Measurements from ENCODE around the gene MXI1.
A peak's percentile ranks its signal among the peaks of the same experiment; 100 is the strongest.
"Not testable (repeated sequence)": the region's sequence is repeated elsewhere in the genome, so short reads cannot be mapped to it uniquely, and the experiment has no call there.

The MXI1 gene

DNA sequence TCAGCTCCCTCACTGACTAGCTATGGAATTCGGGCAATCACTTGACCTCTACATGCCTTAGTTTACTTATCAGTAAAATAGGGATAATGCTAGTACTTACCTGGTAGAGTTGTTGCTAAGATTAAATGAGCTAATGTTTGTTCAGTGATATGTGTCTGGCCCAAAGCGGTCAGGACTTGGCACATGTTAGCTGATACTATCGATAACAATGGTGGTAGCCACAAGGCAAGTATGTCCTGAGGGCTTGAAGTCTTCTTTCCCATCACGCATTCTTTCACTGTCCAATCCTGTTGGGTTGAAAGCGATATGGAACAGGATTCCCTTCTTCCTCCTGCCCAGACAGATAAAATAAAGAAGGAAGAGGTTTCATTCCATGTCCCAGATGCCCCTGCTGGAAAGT, 25.5 kb upstream of the MXI1 start:
- DNase-seq = no peak

DNA sequence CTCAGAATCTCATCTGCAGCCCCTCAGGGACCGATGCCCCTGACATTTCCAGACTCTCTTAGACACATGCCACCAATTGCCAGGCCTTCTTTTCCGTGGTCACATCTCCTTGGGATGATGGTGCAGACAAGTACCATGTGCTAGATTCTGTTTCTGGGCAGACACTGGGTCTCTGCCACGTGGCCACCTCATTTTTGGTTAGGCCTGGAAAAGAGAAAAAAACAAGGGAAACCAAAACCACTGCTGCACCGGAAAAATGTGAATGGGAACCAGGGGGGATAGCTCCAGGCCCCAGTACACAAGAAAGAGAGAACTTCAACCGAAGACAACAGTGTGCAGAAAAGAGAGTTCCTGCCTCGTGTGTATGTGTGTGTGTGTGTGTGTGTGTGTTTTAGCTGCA, 23.0 kb upstream of the MXI1 start:
- no peak for DNase-seq

DNA sequence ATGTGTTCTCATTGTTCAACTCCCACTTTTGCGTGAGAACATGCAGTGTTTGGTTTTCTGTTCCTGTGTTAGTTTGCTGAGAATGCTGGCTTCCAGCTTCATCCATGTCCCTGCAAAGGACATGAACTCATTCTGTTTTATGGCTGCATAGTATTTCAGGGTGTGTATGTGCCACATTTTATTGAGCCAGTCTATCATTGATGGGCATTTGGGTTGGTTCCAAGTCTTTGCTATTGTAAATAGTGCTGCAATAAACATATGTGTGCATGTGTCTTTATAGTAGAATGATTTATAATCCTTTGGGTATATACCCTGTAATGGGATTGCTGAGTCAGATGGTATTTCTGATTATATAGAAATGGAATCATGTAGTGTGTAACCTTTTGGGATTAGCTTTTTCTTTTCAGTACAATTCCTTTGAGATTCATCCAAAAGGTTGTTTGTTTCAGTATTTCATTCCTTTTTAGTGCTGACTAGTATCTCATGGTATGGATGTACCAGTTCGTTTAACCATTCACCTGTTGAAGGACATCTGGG, 21.7 kb upstream of the MXI1 start:
- not testable (repeated sequence) for DNase-seq

DNA sequence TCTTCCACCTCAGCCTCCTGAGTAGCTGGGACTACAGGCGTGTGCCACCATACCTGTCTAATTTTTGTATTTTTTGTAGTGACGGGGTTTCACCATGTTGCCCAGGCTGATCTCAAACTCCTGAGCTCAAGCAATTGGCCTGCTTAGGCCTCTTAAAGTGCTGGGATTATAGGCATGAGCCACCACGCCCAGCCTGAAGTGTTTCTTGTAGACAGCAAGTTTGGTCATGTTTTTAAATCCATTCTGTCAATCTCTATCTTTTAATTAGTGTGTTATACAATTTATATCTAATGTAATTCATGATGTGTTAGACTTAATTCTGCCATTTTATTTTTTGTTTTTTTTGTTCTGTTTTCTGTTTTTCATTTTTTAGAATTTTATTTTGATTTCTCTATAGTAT, 17.2 kb upstream of the MXI1 start:
- no peak for DNase-seq

DNA sequence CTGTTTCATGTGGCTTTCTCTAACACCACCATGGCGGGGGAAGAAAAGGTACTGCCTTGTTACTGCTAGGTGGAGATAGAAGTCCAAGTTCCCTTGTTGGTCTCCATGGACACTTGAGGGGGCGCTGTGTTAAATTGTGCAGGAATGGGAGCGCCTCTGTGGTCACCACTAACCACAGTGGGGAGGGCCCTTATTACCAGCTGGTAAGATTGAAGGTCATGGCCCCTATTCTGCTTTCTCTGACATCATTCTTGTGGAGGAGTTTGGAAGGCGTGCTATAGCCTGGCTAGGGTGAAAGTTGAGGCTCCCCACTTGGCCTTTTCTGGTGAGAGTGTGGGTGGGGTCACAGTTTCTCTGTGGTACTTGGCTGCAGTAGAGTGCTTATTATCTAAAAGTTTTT, 14.9 kb upstream of the MXI1 start:
- no peak for DNase-seq

DNA sequence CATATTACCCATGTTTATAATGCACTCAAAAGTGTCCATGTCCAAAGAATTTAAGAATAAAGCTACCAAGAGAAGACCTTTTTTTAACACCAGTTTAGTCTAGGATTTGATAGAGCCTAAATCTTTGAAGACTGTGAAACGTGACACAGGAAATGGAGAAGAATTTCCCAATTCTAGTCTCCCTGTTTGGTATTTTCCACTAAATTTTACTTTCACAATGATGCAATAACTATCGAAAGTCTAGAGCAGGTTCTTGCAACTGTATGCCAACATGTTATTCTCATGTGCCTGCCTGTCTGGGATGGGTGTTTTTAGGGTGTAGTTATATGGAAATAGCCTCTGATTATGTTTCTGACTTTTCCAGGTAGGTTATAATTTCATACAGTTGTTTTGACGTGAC, 6.9 kb upstream of the MXI1 start:
- DNase-seq = no peak

DNA sequence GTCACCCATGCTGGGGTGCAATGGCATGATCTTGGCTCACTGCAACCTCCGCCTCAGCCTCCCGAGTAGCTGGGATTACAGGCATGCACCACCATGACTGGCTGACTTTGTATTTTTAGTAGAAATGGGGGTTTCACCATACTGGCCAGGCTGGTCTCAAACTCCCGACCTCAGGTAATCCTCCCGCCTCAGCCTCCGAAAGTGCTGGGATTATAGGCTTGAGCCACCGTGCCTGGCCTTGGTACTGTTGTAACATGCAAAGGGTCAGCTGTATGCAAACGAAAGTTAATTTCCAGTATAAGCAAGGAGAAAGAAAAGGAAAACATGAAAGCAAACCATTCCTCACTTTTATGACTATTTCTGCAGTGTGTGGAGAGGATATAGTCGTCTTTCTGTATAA, 6.4 kb upstream of the MXI1 start:
- not testable (repeated sequence) for DNase-seq

DNA sequence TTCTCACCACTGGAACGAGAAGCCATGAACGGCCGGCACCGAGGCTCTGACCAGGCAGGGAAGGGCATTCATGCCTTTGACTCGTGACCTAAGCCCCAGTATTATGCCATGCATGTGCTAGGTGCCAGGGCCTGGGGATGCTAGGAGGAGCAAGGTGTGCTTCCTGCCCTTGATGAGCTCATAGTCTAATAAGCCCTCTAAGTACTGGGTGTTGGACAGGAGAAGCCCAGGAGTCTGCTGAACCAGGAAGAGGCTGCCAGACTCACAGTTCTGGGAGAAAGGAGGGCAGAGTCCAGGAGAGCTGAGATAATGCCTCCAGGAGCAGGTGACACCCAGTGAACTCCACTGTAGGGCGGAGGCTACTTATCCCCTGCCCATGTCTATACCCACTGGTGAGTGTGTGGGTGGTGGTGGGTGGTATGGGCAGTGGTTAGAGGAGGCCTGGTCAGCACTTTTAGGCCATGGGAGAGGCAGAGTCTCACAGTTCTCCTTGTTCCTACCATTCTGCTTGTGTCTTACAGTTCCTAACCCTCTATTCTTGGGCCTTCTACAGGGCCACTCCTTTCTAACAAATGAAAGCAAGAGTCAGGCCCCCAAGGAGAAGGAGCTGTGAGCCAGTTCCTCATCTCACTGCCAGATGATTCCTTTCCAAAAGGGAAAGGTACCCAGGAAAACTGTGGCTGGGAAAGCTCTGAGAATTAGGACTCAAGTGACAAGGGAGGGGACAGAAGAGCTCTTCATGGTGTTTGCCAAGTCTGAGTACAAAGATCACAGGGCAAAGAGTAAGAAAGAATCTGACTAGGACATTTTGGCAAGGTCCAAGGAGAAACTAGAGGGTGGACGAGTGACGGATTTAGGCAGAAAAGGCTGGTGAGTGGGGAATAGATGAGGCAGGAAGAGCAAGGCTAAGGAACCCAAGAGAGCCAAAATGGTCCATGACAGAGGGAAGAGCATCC, 3.6 kb upstream of the MXI1 start:
- no peak for DNase-seq

DNA sequence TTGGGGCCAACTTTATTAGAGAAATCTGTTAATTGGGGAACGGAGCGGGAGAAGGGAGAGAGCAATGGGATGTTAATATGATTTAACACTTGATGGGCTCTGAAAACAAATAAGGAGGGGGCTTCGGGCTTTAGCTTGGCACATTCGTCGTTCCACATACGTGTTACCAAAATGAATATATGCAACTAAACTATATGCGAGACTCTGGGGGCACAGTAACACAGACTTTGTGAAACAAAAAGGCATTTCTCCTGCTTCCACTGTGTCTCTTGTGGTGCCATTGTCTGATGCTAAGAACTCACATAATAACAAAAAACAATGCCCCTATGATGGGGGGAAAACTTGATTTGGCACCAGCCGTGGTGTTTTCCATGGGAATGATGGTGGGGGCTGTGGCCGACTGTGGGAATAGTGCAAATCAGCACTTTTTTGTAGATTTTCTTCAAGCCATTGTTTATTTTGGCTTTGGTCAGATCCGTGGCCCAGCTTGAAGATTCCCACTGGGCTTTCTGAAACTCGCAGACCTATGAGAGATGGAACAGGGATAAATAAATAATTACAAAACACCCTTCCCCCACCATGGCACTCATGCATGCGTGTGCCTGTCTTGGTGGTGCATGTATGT, 2.2 kb upstream of the MXI1 start:
- no peak for DNase-seq

DNA sequence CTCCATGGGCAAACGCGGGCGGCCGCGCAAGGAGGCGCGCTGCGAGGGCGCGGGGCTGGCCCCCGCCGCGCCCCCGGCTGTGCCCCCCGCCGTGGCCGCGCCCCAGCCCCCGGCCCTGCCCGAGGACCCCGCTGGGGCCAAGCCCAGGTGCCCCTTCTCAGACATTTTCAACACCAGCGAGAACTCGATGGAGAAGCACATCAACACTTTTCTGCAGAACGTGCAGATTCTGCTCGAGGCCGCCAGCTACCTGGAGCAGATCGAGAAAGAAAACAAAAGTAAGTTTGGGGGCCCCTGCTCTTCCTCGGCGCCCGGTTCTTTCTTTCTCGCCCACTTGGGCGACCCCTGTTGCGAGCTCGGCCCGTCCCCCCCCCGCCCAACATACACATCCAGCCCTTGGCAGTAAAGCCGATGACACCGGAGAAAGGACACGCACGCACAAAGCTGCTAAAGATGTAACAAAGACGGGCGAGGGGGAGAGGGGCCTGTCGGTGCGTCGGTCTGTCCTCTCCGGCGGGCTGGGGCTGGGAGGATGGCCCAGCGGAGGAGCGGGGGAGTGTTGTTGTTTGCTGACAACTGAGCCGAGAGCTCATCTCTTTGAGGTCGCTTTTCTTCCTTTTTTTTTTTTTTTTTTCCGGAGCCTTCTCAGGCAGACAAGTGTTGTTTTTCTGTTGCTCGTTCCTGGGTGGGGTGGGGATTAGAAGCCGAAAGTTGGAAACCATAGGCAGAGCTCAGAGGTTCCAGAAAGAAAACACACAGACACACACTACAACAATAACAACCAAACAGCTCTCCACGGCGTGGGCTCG, 604 bp downstream of the MXI1 start:
- DNase-seq = peak; percentile 49

DNA sequence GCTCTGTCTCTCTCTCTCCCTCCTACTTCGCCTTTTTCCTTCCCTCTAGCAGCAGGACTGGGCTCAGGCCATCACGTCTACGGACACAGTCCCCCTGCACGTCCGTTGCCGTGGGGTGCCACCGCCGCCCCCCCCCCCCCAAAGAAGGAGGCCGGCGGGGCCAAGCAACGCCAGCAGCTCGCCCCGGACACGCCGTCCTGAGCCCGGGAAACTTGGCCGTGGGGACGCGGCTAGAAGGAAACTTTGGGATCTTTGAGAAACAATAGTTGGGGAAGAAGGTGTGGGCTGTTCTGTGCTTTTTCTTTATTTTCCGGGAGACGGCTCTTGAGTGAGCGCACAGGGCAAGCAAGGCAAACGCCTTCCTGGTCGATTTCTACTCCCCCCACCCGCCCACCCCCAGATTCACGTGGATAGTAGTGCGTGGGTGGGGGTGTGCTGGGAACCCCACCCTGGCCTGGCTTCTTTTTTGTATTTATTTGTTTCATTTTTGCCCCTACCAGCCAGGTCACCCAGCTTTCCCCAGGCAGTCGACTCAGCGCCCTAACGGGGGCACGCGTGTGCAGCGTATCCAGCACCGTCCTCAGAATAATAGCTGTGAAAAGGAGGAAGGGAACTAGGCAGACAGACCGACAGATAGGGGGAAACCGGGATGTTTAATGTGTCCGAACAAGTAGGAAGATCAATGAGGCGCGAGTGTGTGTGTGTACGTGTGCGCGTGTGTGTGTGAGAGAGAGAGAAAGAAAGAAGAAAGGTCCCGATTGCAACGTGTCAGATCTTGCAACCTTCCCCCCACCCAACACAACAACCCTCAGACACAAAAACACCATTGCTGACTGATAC, 1.4 kb downstream of the MXI1 start:
- DNase-seq = peak; percentile 41

DNA sequence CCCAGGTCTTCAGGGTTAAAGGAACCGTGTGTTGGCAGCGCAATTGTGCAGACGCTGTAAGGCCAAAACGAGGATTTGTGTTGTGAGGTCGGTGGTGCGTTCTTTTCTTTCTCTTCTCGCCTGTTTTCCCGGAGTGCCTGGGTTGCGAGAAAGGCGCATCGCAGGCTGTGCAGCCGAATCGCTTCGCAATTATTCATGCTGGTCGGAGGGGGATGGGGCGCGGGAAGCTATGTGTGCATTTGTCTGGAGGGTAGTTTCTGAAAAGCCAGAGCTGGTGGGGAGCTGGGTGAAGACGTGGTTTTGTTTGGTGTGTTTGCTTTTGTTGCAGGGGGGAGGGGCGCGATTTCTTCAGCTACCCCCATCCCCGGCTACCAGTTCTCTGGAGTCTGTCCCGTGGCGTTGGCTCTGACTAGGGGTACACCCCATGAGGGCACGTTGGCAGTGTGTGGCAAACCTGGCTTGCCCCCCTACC, 2.1 kb downstream of the MXI1 start:
- DNase-seq = peak; percentile 74

DNA sequence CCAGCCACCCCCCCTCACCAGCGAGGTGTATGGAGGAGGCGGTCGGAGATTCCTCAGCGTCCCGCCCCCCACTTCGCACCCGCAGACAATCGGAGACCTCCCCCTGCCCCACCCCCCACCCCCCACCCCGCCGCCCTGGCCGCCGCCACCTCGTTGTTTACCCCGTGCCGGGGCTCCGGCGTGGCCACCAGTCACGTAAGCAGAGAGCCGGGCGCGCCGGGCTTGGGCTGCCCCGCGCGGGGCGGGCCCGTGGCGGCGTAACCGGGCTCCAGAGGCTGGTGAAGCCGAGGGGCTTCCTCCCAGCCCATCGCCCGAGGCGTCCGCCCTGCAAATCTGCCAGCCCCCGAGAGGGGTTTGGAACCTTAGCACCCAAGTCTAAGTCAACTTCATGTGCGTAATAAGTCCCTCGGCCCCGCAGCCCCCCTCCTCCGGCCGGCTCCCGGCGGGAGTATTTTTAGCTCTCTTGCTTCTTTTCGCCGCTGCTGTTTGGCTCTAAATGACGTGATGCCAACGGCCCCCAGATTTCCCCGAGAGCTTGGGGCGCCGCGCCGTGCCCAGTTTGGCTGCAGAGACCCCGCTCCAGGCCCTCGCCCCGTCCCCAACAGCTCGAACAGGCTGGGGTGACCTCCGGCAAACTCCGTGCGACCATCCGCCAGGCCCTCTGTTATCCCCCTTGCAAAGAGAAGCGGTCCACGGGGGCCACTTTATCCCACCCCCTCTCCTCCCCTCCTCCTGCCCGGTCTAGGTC, 2.7 kb downstream of the MXI1 start:
- no peak for DNase-seq

DNA sequence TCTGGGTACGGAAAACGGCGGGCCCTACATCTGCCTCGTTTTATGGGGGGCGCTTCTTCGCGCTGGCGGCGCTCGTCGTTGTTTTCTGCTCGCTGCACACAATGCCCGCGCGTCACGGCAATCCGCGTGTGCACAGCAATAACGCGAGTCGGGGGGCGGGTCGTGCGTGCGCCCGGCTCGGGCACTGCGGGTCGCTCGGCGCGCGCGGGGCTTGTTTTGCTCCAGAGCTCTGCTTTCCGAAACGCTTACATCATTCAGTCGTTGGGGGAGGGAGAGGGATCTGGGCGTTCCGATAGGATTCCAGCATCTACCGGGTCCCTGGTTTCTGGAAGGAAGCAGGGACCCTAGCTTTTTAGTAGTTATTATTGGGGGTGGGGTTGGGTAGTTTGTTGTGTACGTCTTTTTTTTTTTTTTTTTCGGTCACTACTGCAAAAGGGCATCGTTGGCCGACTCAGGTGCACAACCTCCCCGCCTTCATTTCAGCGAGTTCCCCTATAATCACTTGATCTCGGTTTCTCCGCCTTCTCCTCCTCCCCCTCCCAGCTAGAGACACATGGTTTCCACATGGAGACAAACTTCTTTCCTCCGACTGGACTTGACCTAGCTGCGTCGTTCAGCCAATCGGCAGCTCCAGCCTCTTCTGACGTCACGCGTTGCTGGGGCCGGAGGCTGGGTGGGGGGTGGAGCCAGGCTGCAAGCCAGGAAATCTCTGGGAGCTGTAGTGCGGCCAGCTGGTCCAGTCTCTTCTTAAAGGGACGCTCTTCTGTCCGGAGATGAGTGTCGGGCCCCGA, 3.5 kb downstream of the MXI1 start:
- DNase-seq = peak; percentile 91

DNA sequence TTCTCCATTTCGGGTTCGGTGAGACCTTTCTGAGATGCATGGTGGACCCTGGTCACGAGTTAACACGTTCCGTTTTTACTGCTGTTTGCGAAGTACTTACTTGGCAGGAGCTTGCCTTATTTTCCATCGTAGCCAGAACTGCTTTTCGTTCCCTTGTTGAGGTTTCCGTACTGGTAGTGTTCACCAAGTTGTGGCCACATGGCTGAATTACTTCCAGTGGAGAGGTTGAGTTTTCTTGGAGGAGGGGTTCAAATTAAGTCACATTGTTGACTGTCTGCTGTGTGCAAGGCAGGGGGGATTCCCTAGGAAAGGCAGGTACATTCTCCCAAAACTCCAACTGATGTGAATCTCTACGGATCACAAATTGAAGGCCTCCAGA, 4.0 kb downstream of the MXI1 start:
- no peak for DNase-seq

DNA sequence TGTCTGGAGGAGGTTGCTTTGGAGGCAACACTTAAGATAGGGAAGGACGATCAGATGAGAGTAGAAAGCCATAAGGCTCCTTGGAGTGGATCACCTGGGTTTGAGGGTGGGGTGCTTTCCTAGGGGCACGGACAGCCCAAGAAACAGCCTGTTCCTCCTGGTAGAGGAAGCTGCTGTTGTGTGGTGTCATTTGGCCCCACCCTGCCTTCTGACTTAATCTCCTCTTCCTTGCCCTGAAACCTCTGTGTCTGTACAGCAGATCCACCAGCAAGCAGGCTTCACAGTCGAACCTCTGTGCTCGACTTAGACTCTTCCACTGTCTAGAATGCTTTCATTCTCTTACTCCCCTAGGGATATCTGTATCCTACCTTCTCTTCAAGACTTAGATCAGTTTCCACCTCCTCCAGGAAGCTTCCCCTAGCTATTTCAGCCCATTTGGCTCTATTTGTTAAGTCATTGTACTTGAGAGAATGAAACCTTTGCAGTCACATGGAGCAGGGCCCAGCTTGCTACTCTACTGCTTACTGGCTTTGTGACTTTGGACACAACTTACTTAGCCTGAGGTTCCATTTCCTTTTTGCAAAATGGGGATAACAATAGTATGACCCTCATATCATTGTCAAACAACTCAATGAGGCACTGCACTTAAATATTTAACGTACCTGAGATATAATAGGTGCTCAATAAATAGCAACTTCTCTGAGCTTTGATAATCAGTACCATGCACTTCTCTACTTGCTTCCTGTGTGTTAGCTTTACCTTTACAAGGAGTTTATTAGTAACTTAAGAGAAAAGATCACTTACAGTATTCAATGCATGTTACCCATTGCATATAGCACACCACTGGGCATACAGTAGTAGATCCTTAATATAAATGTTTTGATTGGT, 5.0 kb downstream of the MXI1 start:
- DNase-seq = peak; percentile 65

DNA sequence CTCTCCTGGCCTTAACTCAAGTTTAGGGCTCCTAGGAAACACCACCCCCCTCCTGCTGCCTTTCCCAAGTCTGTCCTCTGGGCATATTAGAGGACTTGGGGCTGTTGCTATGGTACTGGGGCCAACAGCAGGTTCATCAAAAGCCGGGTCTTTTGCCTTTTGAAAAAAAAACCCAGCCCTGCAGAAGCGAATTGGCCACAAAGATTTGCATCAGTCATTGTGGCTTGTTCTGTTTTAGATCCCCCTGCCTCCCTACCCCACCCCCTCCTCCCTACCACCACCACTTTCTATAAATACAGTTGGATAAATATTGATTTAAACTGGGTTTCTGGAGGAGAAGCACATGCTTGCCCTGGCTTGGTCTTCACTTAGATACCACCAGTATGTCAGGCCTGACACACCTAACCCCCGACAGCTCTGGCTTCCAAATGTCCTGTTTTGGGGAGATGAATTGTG, 7.0 kb downstream of the MXI1 start:
- no peak for DNase-seq

DNA sequence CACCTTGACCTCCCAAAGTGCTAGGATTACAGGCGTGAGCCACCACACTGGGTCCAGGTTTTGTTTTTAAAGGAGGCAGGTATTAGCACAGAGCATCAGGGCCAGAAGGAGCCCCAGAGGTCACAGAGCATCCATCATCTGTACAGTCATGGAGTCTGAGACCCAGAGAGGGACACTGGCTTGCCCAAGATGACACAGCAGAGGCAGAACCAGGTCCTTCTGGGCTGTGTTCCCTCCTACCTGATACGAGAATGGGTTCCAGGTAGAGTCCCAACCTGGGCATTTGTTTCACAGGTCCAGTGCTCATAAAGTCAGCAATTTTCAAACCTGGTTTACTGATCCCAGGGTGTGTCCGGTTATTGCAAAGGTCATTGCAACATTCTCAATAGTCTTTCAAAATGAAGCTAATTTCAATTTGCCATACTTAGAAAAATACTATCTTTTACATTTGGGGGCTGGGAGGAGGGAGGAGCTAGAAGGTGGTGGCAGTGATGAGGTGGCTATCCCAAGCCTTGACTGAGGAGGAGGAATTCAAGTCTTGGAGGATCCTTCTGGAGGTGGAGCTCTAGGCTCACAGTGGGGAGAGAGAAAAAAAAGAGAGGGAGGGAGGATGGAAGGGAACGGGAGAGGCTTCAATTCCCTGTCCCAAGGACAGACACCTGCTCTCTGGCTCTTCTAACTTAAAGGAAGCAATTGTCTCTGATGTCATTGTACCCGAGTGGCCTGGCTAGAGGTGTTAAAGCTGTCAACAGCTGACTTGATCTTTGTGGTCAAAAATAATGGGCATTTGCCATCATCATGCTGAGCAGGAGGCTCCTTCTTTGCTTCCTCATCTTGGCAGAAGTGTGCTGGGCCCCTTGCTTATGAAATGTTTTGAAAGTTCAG, 8.1 kb downstream of the MXI1 start:
- DNase-seq = no peak
